Osteocyte (in vitro differentiated cells): Measurements from ENCODE around the gene MEP1A. TPM values are rescaled to one million over a fixed set of nuclear protein-coding genes. Genes with fewer than 3 reads are reported as not detected.
A peak's percentile ranks its signal among the peaks of the same experiment; 100 is the strongest.

Source experiments
- DNase-seq: peaks from one replicate; pipeline ENCODE4 v3.0.0; 2021; ENCODE audit warnings: mixed read lengths; ENCODE audit not compliant: unreplicated experiment; ENCODE audit errors: extremely low spot score
- H3K27ac Mint-ChIP-seq: one replicate; pipeline ENCODE4 v1.8.0; 2021; ENCODE audit warnings: mild to moderate bottlenecking, mixed read lengths; ENCODE audit not compliant: unreplicated experiment
- H3K27me3 Mint-ChIP-seq: one replicate; pipeline ENCODE4 v1.8.0; 2021; ENCODE audit warnings: mixed read lengths; ENCODE audit not compliant: unreplicated experiment
- H3K36me3 Mint-ChIP-seq: one replicate; pipeline ENCODE4 v1.8.0; 2021; ENCODE audit warnings: mixed read lengths; ENCODE audit not compliant: unreplicated experiment
- H3K4me1 Mint-ChIP-seq: one replicate; pipeline ENCODE4 v1.8.0; 2021; ENCODE audit warnings: mixed read lengths; ENCODE audit not compliant: unreplicated experiment
- H3K4me3 Mint-ChIP-seq: one replicate; pipeline ENCODE4 v1.8.0; 2021; ENCODE audit warnings: mild to moderate bottlenecking, moderate library complexity, mixed read lengths; ENCODE audit not compliant: unreplicated experiment
- H3K9me3 Mint-ChIP-seq: one replicate; pipeline ENCODE4 v1.8.0; 2021; ENCODE audit warnings: mixed read lengths; ENCODE audit not compliant: unreplicated experiment
- total RNA-seq: library from RNA; stranded (reverse); gene quantifications from 2 replicates; pipeline ENCODE4 v1.2.1, GENCODE V29; 2021
- TF ChIP-seq, protein P1 (sequence below): fragments of 200-600 bp; sonication (generic); IDR thresholded peaks from 2 replicates; pipeline ENCODE4 v1.5.0; 2021; ENCODE audit warnings: antibody characterized with exemption, mild to moderate bottlenecking, moderate library complexity

The MEP1A gene
- total RNA-seq, 1 donor from 2014 or later: not detected

DNA sequence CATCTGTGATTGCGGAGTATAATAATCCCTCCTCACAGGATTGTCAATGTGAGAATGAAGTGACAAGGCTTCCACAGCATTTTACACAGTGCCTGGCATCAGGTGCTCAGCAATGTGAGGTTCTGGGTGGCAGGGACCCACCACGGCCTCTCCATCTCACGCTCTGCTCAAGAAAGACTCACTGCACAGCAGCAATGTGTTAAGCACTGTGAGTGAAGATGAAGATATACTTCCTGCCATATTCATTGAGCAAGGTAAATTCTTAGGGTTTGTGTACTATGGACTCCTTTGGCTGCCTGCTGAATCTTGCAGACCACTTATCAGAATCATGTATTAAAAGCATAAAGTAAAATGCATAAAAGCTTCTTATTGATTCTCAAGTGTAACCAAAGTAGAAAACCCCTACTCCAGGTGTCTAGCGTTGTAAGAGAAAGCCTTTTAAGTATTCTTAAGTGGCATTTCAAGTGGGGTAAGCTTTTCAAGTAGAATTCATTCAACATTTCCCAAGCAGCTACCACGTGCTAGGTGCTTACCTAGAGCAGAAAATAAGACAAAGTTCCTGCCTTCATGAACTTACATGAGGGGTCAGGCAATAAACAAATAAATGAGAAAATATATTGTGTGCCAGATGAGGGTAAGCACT, 17.0 kb upstream of the MEP1A start:
- TF ChIP-seq, protein P1, sequence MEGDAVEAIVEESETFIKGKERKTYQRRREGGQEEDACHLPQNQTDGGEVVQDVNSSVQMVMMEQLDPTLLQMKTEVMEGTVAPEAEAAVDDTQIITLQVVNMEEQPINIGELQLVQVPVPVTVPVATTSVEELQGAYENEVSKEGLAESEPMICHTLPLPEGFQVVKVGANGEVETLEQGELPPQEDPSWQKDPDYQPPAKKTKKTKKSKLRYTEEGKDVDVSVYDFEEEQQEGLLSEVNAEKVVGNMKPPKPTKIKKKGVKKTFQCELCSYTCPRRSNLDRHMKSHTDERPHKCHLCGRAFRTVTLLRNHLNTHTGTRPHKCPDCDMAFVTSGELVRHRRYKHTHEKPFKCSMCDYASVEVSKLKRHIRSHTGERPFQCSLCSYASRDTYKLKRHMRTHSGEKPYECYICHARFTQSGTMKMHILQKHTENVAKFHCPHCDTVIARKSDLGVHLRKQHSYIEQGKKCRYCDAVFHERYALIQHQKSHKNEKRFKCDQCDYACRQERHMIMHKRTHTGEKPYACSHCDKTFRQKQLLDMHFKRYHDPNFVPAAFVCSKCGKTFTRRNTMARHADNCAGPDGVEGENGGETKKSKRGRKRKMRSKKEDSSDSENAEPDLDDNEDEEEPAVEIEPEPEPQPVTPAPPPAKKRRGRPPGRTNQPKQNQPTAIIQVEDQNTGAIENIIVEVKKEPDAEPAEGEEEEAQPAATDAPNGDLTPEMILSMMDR: no peak
- Mint-ChIP-seq H3K27me3 (peaks cover 6% of the 10 kb centered on the region), H3K4me3 (no peak overlapping the region), H3K36me3 (no peaks in the 10 kb centered on the region), H3K4me1 (no peaks in the 10 kb centered on the region), H3K27ac (no peak overlapping the region), H3K9me3 (no peaks in the 10 kb centered on the region)
- no peak for DNase-seq

DNA sequence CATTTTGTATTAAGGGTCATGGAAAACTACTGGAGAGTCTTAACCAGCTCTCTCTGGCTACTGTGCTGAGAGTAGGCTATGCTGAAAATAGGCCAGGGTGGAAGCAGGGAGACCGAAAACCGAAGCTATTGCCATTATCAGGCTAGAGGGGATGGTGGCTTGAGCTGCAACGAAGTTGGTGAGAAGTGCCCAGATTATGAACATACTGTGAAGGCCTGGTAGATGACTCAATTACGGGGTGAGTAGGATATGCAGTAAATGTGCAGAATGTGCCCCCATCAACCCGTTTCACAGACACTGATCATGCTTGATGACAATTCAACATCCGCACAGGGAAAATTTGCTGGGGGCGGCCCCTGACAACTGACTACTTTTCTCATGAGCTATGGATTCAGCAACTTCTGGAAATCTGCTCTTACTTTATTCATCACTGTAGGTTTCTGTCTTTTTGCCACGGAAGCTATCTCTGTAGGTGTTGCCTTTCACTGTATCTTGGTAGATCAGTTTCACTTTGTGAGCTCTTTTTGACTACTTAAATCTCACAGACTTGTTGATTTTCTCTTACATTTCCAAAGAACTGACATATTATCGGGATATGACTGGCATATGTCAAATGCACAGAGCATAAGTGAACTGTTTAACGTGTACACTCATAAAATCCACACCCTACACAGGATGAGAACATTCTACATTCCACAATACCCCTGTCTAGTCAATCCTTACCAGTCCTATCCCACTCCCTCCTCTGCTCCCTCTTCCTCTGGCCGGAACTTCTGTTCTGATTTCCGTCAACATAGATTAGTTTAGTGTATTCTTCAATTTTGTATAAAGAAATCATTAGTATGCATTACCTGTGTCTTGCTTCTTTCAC, 15.5 kb upstream of the MEP1A start:
- no peak for DNase-seq
- Mint-ChIP-seq H3K4me1 (no peaks in the 10 kb centered on the region), H3K27me3 (peaks cover 10% of the 10 kb centered on the region), H3K4me3 (no peak overlapping the region), H3K36me3 (no peaks in the 10 kb centered on the region), H3K9me3 (no peaks in the 10 kb centered on the region), H3K27ac (no peak overlapping the region)
- TF ChIP-seq, protein P1: no peak

DNA sequence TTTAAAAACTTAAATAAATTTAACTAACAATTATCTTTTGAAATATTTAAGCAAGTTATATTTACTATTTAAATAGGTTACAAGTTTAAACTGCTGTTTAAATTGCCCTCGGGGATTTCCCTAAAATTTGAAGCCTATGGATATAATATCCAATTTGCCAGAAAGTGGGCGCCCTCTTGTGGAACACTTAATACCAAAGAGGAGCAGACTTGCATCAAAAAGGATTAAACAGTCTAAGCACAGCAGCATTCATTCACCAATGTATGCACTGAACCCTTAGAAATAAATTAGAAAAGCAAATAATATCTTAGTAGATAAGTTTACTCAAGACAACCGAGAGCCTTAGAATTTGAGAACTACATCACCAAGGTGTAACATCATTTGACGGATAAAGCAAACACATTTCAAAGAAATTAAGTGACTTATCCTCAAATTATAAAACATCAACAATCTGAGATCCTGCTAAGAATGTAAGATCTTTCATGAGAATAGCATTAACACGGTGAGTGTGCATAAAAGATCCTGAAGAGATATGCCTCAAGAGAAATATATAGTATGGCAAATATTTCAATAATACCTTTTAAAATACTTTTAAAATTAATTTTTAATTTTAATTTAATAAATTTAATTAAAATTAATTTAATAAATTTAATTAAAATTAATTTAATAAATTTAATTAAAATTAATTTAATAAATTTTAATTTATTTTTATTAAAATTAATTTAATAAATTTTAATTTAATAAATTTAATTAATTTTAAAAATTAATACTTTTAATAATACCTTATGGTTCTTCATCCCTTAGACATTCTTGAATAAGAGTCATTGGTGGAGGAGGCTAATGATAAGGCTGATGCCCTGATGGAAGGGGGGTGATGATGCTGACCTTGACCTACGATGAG, 11.5 kb upstream of the MEP1A start:
- no peak overlapping the region for H3K27ac Mint-ChIP-seq
- TF ChIP-seq, protein P1: peak; percentile 82
- peaks cover 10% of the 10 kb centered on the region for H3K27me3 Mint-ChIP-seq
- H3K4me1 Mint-ChIP-seq: no peaks in the 10 kb centered on the region
- no peak overlapping the region for H3K4me3 Mint-ChIP-seq
- H3K36me3 Mint-ChIP-seq: no peaks in the 10 kb centered on the region
- H3K9me3 Mint-ChIP-seq: no peaks in the 10 kb centered on the region
- DNase-seq: no peak

DNA sequence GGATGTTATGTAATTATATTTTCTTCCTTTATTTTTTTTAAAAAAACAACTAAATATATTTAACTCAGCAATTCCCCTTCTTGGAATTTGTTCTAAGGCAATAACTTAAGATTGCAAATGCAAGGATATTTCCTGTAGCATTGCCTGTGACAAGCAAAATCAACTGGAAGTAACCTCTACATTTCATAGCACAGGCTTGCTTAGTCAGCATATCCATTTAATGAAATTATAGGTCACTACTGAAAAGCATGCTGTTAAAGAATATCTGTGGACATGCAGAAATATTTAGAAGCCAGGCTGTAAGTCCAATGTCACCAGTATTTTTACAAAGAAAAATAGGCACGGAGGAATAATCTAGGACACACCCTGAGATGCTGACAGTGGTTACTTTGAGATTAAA, 8.7 kb upstream of the MEP1A start:
- Mint-ChIP-seq H3K27ac (no peak overlapping the region), H3K4me3 (no peak overlapping the region), H3K4me1 (no peaks in the 10 kb centered on the region), H3K9me3 (no peaks in the 10 kb centered on the region), H3K27me3 (peaks cover 10% of the 10 kb centered on the region), H3K36me3 (no peaks in the 10 kb centered on the region)
- TF ChIP-seq, protein P1: no peak
- DNase-seq: no peak
